HUES6 (cell line): Measurements from ENCODE around the gene GIGYF2.

Experiments used
- H3K27ac ChIP-seq: 2 replicates; pipeline ENCODE4 v1.7.0; 2013; ENCODE audit warnings: low read depth, mild to moderate bottlenecking, low read length, inconsistent platforms
- H3K27me3 ChIP-seq: 2 replicates; pipeline ENCODE4 v1.6.1; 2013; ENCODE audit warnings: low read length; ENCODE audit not compliant: control insufficient read depth, insufficient read depth
- H3K36me3 ChIP-seq: 2 replicates; pipeline ENCODE4 v1.6.1; 2013; ENCODE audit warnings: low read length; ENCODE audit not compliant: control insufficient read depth, insufficient read depth
- H3K4me1 ChIP-seq: 2 replicates; pipeline ENCODE4 v1.6.1; 2013; ENCODE audit warnings: low read length; ENCODE audit not compliant: control insufficient read depth, insufficient read depth
- H3K4me3 ChIP-seq: 2 replicates; pipeline ENCODE4 v1.5.1; 2013; ENCODE audit warnings: low read depth, low read length
- H3K9ac ChIP-seq: one replicate; pipeline ENCODE4 v1.6.1; 2013; ENCODE audit warnings: mild to moderate bottlenecking, low read length
- H3K9me3 ChIP-seq: 2 replicates; pipeline ENCODE4 v1.6.1; 2013; ENCODE audit warnings: low read depth, low read length; ENCODE audit not compliant: control insufficient read depth, insufficient read depth

Gene GIGYF2

DNA sequence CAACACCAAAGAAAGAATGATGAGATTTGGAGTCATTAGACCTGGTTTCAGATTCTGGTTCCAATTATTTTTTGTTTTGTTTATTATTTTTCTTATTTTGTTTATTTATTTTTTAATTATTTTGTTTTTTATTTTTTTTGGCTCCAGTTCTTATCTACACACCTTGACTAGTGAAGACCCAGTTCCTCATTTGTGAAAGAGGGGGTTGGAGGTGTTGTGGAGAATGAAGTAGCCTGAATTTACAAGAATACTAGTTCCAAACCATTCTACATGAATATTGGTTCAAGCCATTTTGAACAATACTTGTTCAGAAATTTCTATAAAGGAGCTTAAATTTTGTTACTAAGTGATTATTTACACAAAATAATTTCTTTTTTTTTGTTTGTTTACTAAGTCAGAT lies 86.1 kb downstream of the GIGYF2 start:
- Histone ChIP-seq H3K36me3 (peaks cover 31% of the 10 kb centered on the region), H3K27me3 (no peaks in the 10 kb centered on the region), H3K4me3 (no peak overlapping the region), H3K9me3 (no peaks in the 10 kb centered on the region), H3K27ac (no peak overlapping the region), H3K4me1 (no peaks in the 10 kb centered on the region), H3K9ac (no peak overlapping the region)

DNA sequence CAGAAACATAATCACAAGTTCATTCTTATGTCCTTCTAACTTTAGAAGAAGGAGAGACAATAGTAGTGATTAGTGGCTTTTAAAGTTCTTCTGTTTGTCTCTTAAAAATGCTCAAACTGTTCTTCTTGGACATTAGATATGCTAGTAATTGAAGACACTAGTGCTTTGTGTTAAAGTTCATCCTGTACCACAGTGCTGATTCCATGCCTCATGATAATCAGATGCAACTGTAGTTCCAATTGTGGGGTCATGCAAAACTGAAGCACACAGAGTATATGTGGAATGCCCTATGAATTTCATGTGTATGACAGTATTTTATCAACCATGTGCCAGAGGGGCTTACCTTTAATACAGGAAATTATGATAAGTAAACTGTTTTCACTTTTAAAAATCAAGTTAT lies 90.7 kb downstream of the GIGYF2 start:
- no peaks in the 10 kb centered on the region for H3K27me3 ChIP-seq
- H3K27ac ChIP-seq: no peak overlapping the region
- H3K36me3 ChIP-seq: peaks cover 63% of the 10 kb centered on the region
- H3K4me1 ChIP-seq: no peaks in the 10 kb centered on the region
- no peak overlapping the region for H3K9ac ChIP-seq
- no peak overlapping the region for H3K4me3 ChIP-seq
- no peaks in the 10 kb centered on the region for H3K9me3 ChIP-seq

DNA sequence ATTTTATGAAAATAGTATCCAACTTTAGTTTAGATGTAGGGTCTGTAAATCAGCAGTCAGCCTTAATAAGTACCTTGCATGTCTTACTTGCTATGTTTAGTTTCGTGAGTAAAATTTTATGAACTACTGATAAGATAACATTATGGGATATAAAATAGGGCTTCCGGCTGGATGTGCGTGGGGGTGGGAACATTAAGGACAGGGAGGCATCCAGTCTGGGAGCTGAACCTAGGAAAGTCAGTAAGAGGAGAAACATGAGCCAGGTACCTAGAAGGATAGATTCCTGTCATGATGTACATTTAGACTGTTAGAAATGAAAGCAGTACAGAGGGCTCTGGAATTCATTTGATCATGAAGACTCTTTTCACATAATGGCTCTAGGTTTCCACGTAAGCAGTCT lies 92.0 kb downstream of the GIGYF2 start:
- no peak overlapping the region for H3K4me3 ChIP-seq
- H3K9ac ChIP-seq: no peak overlapping the region
- no peak overlapping the region for H3K27ac ChIP-seq
- H3K36me3 ChIP-seq: peaks cover 75% of the 10 kb centered on the region
- H3K9me3 ChIP-seq: no peaks in the 10 kb centered on the region
- H3K27me3 ChIP-seq: no peaks in the 10 kb centered on the region
- H3K4me1 ChIP-seq: no peaks in the 10 kb centered on the region

DNA sequence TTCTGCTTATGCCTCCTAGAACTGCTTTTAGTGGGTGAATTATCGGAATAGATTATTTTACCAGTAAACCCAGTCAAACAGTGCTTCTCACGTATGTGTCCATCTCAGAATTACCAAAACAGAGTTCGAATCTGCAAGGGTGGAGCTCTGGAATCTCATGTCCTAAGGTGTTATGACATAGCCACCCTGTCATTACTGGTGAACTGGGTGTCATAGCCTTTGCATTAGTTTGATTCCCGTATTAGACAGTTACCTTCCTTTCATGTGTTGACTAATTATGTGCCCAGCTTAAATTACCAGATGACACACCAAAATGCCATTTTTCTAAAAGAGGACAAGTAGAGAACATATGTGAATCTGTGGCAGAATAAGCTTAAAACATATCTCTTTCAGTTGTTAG lies 94.4 kb downstream of the GIGYF2 start:
- Histone ChIP-seq H3K9me3 (no peaks in the 10 kb centered on the region), H3K9ac (no peak overlapping the region), H3K4me1 (no peaks in the 10 kb centered on the region), H3K36me3 (peaks cover 93% of the 10 kb centered on the region), H3K4me3 (no peak overlapping the region), H3K27ac (no peak overlapping the region), H3K27me3 (no peaks in the 10 kb centered on the region)

DNA sequence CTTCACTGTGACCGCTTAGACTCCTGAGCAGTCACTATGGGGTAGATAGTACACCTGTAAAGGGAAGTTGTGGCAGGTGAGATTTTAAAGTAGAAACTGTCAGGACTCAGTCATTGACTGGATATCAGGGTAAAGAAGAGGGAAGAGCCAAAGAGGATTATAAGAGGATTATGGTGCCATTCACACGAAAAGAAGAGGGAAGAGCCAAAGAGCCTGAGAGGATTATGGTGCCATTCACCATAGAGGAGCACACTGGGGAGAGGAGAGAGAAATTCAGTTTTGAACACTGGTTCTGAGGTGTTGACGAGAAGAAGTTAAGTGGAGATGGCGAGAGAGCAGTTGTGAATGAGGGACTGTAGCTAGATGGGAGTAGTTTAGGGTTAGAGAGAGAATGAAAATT lies 96.1 kb downstream of the GIGYF2 start:
- Histone ChIP-seq H3K4me3 (no peak overlapping the region), H3K27ac (no peak overlapping the region), H3K4me1 (no peaks in the 10 kb centered on the region), H3K27me3 (no peaks in the 10 kb centered on the region), H3K9ac (no peak overlapping the region), H3K36me3 (peaks cover 89% of the 10 kb centered on the region), H3K9me3 (no peaks in the 10 kb centered on the region)

DNA sequence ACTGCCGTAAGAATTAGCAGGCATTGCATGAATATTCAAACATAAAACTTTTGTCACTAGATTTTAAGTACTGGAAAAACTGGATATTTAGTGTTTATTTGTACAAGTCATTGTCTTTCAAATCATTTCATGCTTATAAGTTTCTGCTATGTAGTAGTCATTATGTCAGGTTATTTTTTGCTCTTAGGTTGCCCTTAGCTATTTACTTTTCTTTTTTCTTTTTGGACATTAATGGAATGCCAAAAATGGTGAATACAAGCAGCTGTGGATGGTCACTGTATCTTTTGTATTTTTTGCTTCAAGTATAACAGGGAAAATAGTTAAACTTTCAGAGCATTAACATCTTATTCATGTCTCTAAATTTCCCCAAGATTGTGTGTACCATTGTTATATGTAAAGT lies 97.8 kb downstream of the GIGYF2 start:
- H3K4me3 ChIP-seq: no peak overlapping the region
- H3K27me3 ChIP-seq: no peaks in the 10 kb centered on the region
- no peak overlapping the region for H3K9ac ChIP-seq
- peaks cover 75% of the 10 kb centered on the region for H3K36me3 ChIP-seq
- H3K9me3 ChIP-seq: no peaks in the 10 kb centered on the region
- H3K4me1 ChIP-seq: no peaks in the 10 kb centered on the region
- no peak overlapping the region for H3K27ac ChIP-seq

DNA sequence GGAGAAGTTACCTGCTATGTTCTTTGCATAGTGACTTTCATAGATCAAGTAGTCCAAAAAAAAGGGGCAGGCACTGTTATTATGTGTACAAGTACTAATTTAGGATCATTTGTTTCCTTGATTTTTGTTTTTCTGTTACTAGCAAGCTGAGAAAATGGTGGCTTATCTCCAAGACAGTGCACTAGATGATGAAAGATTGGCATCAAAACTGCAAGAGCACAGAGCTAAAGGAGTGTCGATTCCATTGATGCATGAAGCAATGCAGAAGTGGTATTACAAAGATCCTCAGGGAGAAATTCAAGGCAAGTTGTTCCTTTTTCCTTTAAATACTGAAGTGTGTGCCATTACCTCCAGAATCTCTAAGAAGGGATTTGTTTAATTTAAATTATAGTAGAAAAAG lies 98.8 kb downstream of the GIGYF2 start:
- H3K9ac ChIP-seq: no peak overlapping the region
- H3K36me3 ChIP-seq: peaks cover 71% of the 10 kb centered on the region
- H3K27me3 ChIP-seq: no peaks in the 10 kb centered on the region
- no peak overlapping the region for H3K27ac ChIP-seq
- H3K4me3 ChIP-seq: no peak overlapping the region
- no peaks in the 10 kb centered on the region for H3K4me1 ChIP-seq
- H3K9me3 ChIP-seq: no peaks in the 10 kb centered on the region

DNA sequence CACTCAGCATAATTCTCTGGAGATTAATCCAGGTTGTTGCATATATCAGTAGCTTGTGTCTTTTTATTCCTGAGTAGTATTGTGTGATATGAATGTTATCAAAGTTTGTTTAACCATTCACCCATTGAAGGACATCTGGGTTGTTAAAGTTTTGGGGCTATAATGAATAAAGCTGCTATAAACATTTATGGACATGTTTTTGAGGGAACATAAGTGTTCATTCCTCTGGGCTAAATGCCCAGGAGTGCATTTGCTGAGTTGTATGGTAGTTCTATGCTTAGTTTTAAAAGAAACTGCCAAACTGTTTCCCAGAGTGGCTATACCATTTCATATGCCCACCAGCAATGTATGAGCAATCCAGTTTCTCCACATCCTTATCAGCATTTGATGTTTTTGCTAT lies 101.1 kb downstream of the GIGYF2 start:
- Histone ChIP-seq H3K9me3 (no peaks in the 10 kb centered on the region), H3K4me3 (no peak overlapping the region), H3K27me3 (no peaks in the 10 kb centered on the region), H3K27ac (no peak overlapping the region), H3K4me1 (no peaks in the 10 kb centered on the region), H3K36me3 (peaks cover 49% of the 10 kb centered on the region), H3K9ac (no peak overlapping the region)

DNA sequence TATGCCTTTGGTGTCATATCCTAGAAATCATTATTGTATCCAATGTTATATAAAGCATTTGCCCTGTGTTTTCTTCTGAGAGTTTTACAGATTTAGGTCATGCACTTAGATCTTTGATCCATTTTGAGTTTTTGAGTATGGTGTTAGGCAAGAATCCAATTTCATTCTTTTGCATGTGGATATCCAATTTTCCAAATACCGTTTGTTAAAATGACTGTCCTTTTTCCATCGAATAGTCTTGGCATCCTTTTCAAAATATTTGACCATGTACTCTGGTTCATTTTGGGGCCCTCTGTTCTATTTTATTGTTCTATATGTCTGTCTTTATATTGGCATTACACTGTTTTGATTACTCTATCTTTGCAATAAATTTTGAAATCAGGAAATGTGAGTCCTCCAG lies 103.0 kb downstream of the GIGYF2 start:
- no peaks in the 10 kb centered on the region for H3K4me1 ChIP-seq
- H3K9me3 ChIP-seq: no peaks in the 10 kb centered on the region
- H3K27me3 ChIP-seq: no peaks in the 10 kb centered on the region
- no peak overlapping the region for H3K4me3 ChIP-seq
- H3K36me3 ChIP-seq: peaks cover 30% of the 10 kb centered on the region
- H3K27ac ChIP-seq: no peak overlapping the region
- H3K9ac ChIP-seq: no peak overlapping the region

DNA sequence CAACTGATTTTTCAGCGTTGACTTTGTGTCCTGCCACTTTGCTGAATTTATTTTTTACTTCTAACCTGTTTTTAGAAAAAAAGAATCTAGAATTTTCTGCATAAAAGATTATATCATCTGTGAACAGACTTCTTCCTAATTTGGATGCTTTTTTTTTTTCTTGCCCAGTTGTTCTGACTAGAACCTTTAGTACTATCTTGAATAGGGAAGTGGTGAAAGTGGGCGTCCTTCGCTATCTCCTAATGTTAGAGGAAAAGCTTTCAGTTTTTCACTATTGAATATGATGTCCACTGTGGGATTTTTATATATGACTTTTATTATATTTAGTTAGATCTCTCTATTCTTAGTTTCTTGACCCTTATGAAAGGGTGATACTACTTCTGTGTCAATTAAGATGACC lies 105.0 kb downstream of the GIGYF2 start:
- Histone ChIP-seq H3K27ac (no peak overlapping the region), H3K27me3 (no peaks in the 10 kb centered on the region), H3K36me3 (peaks cover 20% of the 10 kb centered on the region), H3K9ac (no peak overlapping the region), H3K4me3 (no peak overlapping the region), H3K4me1 (no peaks in the 10 kb centered on the region), H3K9me3 (no peaks in the 10 kb centered on the region)

DNA sequence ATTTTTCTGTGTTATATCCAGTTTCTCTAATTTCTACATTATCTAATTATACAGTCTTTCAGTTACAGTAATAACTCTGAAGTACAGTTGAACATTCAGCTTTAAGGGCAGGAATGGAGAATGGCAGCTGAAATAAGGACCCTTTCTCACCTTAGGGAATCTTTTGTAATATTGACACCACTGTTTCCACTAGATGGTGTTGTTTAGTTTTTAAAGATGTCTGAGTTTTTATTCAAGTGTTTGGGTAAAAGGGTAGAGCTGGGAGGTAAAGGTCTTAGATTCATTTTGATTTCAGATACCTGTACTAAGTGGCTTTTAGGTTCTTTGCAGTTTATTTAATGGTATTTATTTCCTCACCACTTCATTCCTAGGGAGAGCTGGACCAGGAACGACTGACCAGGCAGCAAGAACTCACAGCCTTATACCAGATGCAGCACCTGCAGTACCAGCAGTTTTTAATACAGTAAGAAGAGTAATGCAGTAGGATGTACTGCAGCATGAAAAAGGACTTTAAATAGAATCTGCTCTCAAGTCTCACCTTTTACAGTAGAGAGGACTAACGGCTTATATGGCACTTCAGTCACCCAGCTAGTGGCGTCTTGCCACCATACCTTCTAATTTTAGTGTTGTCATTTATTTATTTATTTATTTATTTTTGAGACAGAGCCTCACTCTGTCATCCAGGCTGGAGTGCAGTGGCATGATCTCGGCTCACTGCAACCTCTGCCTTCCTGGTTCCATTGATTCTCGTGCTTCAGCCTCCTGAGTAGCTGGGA lies 112.4 kb downstream of the GIGYF2 start:
- H3K36me3 ChIP-seq: peaks cover 75% of the 10 kb centered on the region
- no peak overlapping the region for H3K4me3 ChIP-seq
- no peak overlapping the region for H3K27ac ChIP-seq
- H3K27me3 ChIP-seq: no peaks in the 10 kb centered on the region
- H3K4me1 ChIP-seq: no peaks in the 10 kb centered on the region
- H3K9me3 ChIP-seq: no peaks in the 10 kb centered on the region
- H3K9ac ChIP-seq: no peak overlapping the region
